HepG2 (cell line): ENCODE data around the gene CCDC6. TPM values are rescaled to one million over a fixed set of nuclear protein-coding genes. Genes with fewer than 3 reads are reported as not detected.

Source experiments
- AHR ChIP-seq: IDR thresholded peaks from 2 replicates; pipeline ENCODE4 v1.6.1; 2018; ENCODE audit warnings: missing genetic modification reagents, missing compliant biosample characterization
- BATF2 ChIP-seq: sonication (generic); formaldehyde crosslinking; IDR thresholded peaks from 2 replicates; pipeline ENCODE4 v1.8.0; 2022; ENCODE audit warnings: mild to moderate bottlenecking, missing genetic modification reagents, moderate library complexity
- FUBP1 ChIP-seq: sonication (generic); formaldehyde crosslinking; IDR thresholded peaks from 2 replicates; pipeline ENCODE4 v1.5.1; 2020; ENCODE audit warnings: missing genetic modification reagents, mild to moderate bottlenecking, borderline replicate concordance
- GATA4 ChIP-seq: sonication (generic); IDR thresholded peaks from 2 replicates; pipeline ENCODE4 v1.6.1; 2016; ENCODE audit warnings: antibody characterized with exemption, low read depth, borderline replicate concordance
- MYC ChIP-seq: sonication (generic); formaldehyde crosslinking; IDR thresholded peaks from 2 replicates; pipeline ENCODE4 v1.9.0; 2021; ENCODE audit warnings: missing genetic modification reagents, borderline replicate concordance
- NR0B2 ChIP-seq: sonication (generic); formaldehyde crosslinking; IDR thresholded peaks from 2 replicates; pipeline ENCODE4 v1.4.0; 2020; ENCODE audit warnings: mild to moderate bottlenecking, missing genetic modification reagents
- RARA ChIP-seq: IDR thresholded peaks from 2 replicates; pipeline ENCODE4 v1.6.1; 2016; ENCODE audit warnings: missing genetic modification reagents, missing compliant biosample characterization
- RBAK ChIP-seq: sonication (generic); formaldehyde crosslinking; IDR thresholded peaks from 2 replicates; pipeline ENCODE4 v1.5.1; 2020; ENCODE audit warnings: mild to moderate bottlenecking, missing genetic modification reagents
- SMAD3 ChIP-seq: sonication (generic); formaldehyde crosslinking; IDR thresholded peaks from 2 replicates; pipeline ENCODE4 v1.4.0; 2020; ENCODE audit warnings: missing genetic modification reagents
- SPEN ChIP-seq: sonication (generic); formaldehyde crosslinking; IDR thresholded peaks from 2 replicates; pipeline ENCODE4 v1.5.1; 2020; ENCODE audit warnings: low read depth, mild to moderate bottlenecking, missing genetic modification reagents
- THYN1 ChIP-seq: sonication (generic); formaldehyde crosslinking; IDR thresholded peaks from 2 replicates; pipeline ENCODE4 v1.8.1; 2023; ENCODE audit warnings: low read depth, mild to moderate bottlenecking, moderate library complexity, missing genetic modification reagents, borderline replicate concordance
- ZBTB7A ChIP-seq: sonication (generic); formaldehyde crosslinking; IDR thresholded peaks from 2 replicates; pipeline ENCODE4 v1.8.0; 2022; ENCODE audit warnings: mild to moderate bottlenecking, missing genetic modification reagents
- ZNF180 ChIP-seq: sonication (generic); formaldehyde crosslinking; IDR thresholded peaks from 2 replicates; pipeline ENCODE4 v1.4.0; 2020; ENCODE audit warnings: low read depth, missing genetic modification reagents, borderline replicate concordance
- ZNF276 ChIP-seq: sonication (generic); formaldehyde crosslinking; IDR thresholded peaks from 2 replicates; pipeline ENCODE4 v1.4.0; 2020; ENCODE audit warnings: mild to moderate bottlenecking, low read depth, missing genetic modification reagents
- ZNF550 ChIP-seq: sonication (generic); formaldehyde crosslinking; IDR thresholded peaks from 2 replicates; pipeline ENCODE4 v1.4.0; 2020; ENCODE audit warnings: mild to moderate bottlenecking, missing genetic modification reagents, borderline replicate concordance
- ZNF570 ChIP-seq: sonication (generic); formaldehyde crosslinking; IDR thresholded peaks from 2 replicates; pipeline ENCODE4 v1.4.0; 2020; ENCODE audit warnings: mild to moderate bottlenecking, missing genetic modification reagents, borderline replicate concordance
- polyA plus RNA-seq, 8 experiments: library from polyadenylated mRNA; depleted of rRNA in 3 of 8; stranded (reverse) in 7 of 8; unstranded in 1 of 8; fragments of >200 nt; fragmentation: Illumina TruSeq in 4 of 8; extraction: Trizol in 4 of 8; gene quantifications; 2 replicates each; pipeline versions ENCODE4 v1.2.1 to v1.2.3, GENCODE V29; 2011 to 2016; ENCODE audit warnings: low read depth in 4 of 8, missing spikeins in 1 of 8, mixed read lengths in 1 of 8; ENCODE audit not compliant: insufficient read depth in 1 of 8
- total RNA-seq, 5 experiments: library from RNA; depleted of rRNA; stranded (reverse); fragments of >200 nt; fragmentation: Illumina TruSeq; extraction: Trizol; gene quantifications; 2 replicates each; pipeline ENCODE4 v1.2.3, GENCODE V29; 2016; ENCODE audit warnings: low read depth in 1 of 5
- TF ChIP-seq, protein P1 (sequence below): sonication (generic); formaldehyde crosslinking; IDR thresholded peaks from 2 replicates; pipeline ENCODE4 v1.5.1; 2020; ENCODE audit warnings: mild to moderate bottlenecking, moderate library complexity, missing genetic modification reagents

CCDC6 gene
- total and polyA plus RNA-seq, 2 of the 13 experiments (the other 11 are each of a cell fraction or from before 2014, with no cell fraction given) = 17.9 to 18.3 TPM

DNA sequence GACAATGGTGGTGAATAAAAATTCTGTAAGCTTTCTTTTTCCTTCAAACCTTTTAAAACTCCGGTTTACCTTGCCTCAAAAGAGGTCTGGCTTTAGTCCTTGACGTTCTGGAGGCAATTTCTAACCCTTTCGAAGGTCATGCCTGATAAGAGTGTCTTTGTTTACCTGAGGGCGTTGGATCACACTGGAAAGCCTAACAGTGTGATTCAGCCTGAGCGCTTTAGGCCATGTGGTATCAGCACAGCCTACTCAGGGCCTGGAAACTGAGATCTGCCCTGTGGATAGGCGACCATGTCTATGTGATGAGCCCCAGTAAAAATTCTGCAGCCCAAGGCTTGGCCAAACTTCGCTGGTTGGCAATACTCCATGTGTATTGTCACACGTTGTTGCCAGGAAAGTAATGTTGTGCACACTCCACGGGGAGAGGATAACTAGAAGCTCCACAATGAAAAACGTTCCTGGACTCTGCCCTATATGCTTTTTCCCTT is 10.7 kb downstream of the CCDC6 start (continued):
- TF ChIP-seq SMAD3 (CRISPR knock-in tag) = peak; percentile 65; the same call in 1 of the 2 replicates
- TF ChIP-seq RARA (CRISPR knock-in tag) = peak; percentile 87
- TF ChIP-seq, protein P1, sequence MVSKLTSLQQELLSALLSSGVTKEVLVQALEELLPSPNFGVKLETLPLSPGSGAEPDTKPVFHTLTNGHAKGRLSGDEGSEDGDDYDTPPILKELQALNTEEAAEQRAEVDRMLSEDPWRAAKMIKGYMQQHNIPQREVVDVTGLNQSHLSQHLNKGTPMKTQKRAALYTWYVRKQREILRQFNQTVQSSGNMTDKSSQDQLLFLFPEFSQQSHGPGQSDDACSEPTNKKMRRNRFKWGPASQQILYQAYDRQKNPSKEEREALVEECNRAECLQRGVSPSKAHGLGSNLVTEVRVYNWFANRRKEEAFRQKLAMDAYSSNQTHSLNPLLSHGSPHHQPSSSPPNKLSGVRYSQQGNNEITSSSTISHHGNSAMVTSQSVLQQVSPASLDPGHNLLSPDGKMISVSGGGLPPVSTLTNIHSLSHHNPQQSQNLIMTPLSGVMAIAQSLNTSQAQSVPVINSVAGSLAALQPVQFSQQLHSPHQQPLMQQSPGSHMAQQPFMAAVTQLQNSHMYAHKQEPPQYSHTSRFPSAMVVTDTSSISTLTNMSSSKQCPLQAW (CRISPR knock-in tag) = peak; percentile 25; the same call in 1 of the 2 replicates
- TF ChIP-seq BATF2 (CRISPR knock-in tag) = no peak
- no peak for TF ChIP-seq RBAK (CRISPR knock-in tag)
- TF ChIP-seq ZNF180 (CRISPR knock-in tag) = no peak
- no peak for TF ChIP-seq ZNF550 (CRISPR knock-in tag)
- TF ChIP-seq ZBTB7A (CRISPR knock-in tag) = no peak
- TF ChIP-seq NR0B2 = no peak
- TF ChIP-seq THYN1 (CRISPR knock-in tag) = no peak
- no peak for TF ChIP-seq FUBP1 (CRISPR knock-in tag)
- no peak for TF ChIP-seq AHR
- peak; percentile 74; the same call in 1 of the 2 replicates for TF ChIP-seq MYC (CRISPR knock-in tag)
- no peak for TF ChIP-seq ZNF276
- no peak for TF ChIP-seq ZNF570 (CRISPR knock-in tag)
- TF ChIP-seq SPEN (CRISPR knock-in tag) = 0 out of 2 replicates have a peak, but pooled peaks have one; percentile 56
- no peak for TF ChIP-seq GATA4
